WTC11 (cell line): ENCODE measurements around the gene ADK. TPM values are rescaled to one million over a fixed set of nuclear protein-coding genes. Genes with fewer than 3 reads are reported as not detected.
"Not testable (repeated sequence)": the region's sequence is repeated elsewhere in the genome, so short reads cannot be mapped to it uniquely, and the experiment has no call there.

Experiments used
- ATAC-seq: fragments of 200-7000 bp; cut with Tn5 transposase; 2 replicates; pipeline ENCODE4 v1.10.0; 2021; ENCODE audit warnings: mild to moderate bottlenecking, moderate library complexity
- CTCF ChIA-PET: fragments of 300-600 bp; sonication (Branson Sonifier 250); formaldehyde crosslinking; loops from one replicate; lab custom pipeline; 2021; ENCODE audit warnings: antibody characterized with exemption; lab: Charles Lee
- POLR2A ChIA-PET: fragments of 350-600 bp; sonication (Branson Sonifier 250); formaldehyde crosslinking; loops from one replicate; lab custom pipeline; 2021; ENCODE audit warnings: antibody characterized with exemption; lab: Charles Lee
- DNase-seq: peaks from one replicate; pipeline ENCODE4 v3.0.0; 2021; ENCODE audit warnings: low spot score
- H3K27ac Mint-ChIP-seq: 2 replicates; pipeline ENCODE4 v1.8.0; 2021; ENCODE audit warnings: mixed read lengths
- H3K27me3 Mint-ChIP-seq: 2 replicates; pipeline ENCODE4 v1.8.0; 2021; ENCODE audit warnings: low read depth, mild to moderate bottlenecking, moderate library complexity, mixed read lengths
- H3K36me3 Mint-ChIP-seq: 2 replicates; pipeline ENCODE4 v1.8.0; 2021; ENCODE audit warnings: mixed read lengths
- H3K4me1 Mint-ChIP-seq: 2 replicates; pipeline ENCODE4 v1.8.0; 2022; ENCODE audit warnings: mixed read lengths
- H3K4me3 Mint-ChIP-seq: 2 replicates; pipeline ENCODE4 v1.8.0; 2021; ENCODE audit warnings: mild to moderate bottlenecking, moderate library complexity, mixed read lengths
- H3K9me3 Mint-ChIP-seq: 2 replicates; pipeline ENCODE4 v1.8.0; 2021; ENCODE audit warnings: mixed read lengths
- CREB1 ChIP-seq: sonication (generic); formaldehyde crosslinking; IDR thresholded peaks from 2 replicates; pipeline ENCODE4 v1.8.0; 2023; ENCODE audit warnings: mild to moderate bottlenecking, missing genetic modification reagents
- CTCF ChIP-seq: fragments of 200-600 bp; IDR thresholded peaks from 2 replicates; pipeline ENCODE4 v1.8.0; 2022; ENCODE audit warnings: antibody characterized with exemption
- ELF4 ChIP-seq: sonication (generic); formaldehyde crosslinking; IDR thresholded peaks from 2 replicates; pipeline ENCODE4 v1.8.1; 2022; ENCODE audit warnings: low read depth, mild to moderate bottlenecking, moderate library complexity, missing genetic modification reagents
- ERG ChIP-seq: fragments of 250-450 bp; sonication (Bioruptor Pico); IDR thresholded peaks from 2 replicates; pipeline ENCODE4 v1.8.0; 2021; ENCODE audit warnings: mild to moderate bottlenecking
- HMGA2 ChIP-seq: fragments of 250-450 bp; sonication (Bioruptor Pico); IDR thresholded peaks from 2 replicates; pipeline ENCODE4 v1.4.0; 2021; ENCODE audit warnings: mild to moderate bottlenecking, moderate library complexity
- HMGXB4 ChIP-seq: sonication (generic); formaldehyde crosslinking; IDR thresholded peaks from 2 replicates; pipeline ENCODE4 v1.8.1; 2023; ENCODE audit warnings: mild to moderate bottlenecking, moderate library complexity, missing genetic modification reagents
- NFATC4 ChIP-seq: fragments of 250-450 bp; sonication (Bioruptor Pico); IDR thresholded peaks from 2 replicates; pipeline ENCODE4 v1.9.0; 2021; ENCODE audit warnings: mild to moderate bottlenecking
- NR2C2 ChIP-seq: sonication (generic); formaldehyde crosslinking; IDR thresholded peaks from 2 replicates; pipeline ENCODE4 v1.8.0; 2022; ENCODE audit warnings: mild to moderate bottlenecking, missing genetic modification reagents
- SMAD3 ChIP-seq: sonication (generic); formaldehyde crosslinking; IDR thresholded peaks from 2 replicates; pipeline ENCODE4 v1.8.0; 2022; ENCODE audit warnings: missing genetic modification reagents, mild to moderate bottlenecking, borderline replicate concordance
- SMAD4 ChIP-seq: sonication (generic); formaldehyde crosslinking; IDR thresholded peaks from 2 replicates; pipeline ENCODE4 v1.8.0; 2022; ENCODE audit warnings: mild to moderate bottlenecking, missing genetic modification reagents
- USF2 ChIP-seq: sonication (generic); formaldehyde crosslinking; IDR thresholded peaks from 2 replicates; pipeline ENCODE4 v1.8.1; 2023; ENCODE audit warnings: mild to moderate bottlenecking, missing genetic modification reagents, moderate library complexity
- ZNF425 ChIP-seq: fragments of 250-450 bp; sonication (Bioruptor Pico); conservative IDR thresholded peaks from 2 replicates; pipeline ENCODE4 v1.9.0; 2021; ENCODE audit warnings: mild to moderate bottlenecking
- total RNA-seq: library from RNA; stranded (reverse); gene quantifications from 3 replicates; pipeline ENCODE4 v1.2.3, GENCODE V29; 2021
- TF ChIP-seq, protein P1 (sequence below): sonication (generic); formaldehyde crosslinking; IDR thresholded peaks from 2 replicates; pipeline ENCODE4 v1.8.0; 2023; ENCODE audit warnings: missing genetic modification reagents, mild to moderate bottlenecking, borderline replicate concordance
- TF ChIP-seq, protein P2 (sequence below): fragments of 250-450 bp; sonication (Bioruptor Pico); IDR thresholded peaks from 2 replicates; pipeline ENCODE4 v1.9.0; 2021; ENCODE audit warnings: moderate library complexity, mild to moderate bottlenecking, inconsistent platforms, borderline replicate concordance

Gene ADK
- total RNA-seq, 1 experiment from 2014 or later, result 32.7 TPM

GRCh38 chr10:74138596-74138995, 12.4 kb upstream of the ADK start:
- not testable (repeated sequence) for H3K27me3 Mint-ChIP-seq, H3K4me1 Mint-ChIP-seq, ATAC-seq, H3K27ac Mint-ChIP-seq, H3K9me3 Mint-ChIP-seq, H3K4me3 Mint-ChIP-seq, DNase-seq
- ChIA-PET CTCF (interaction anchor here (0.9 to 2.1 kb wide), 6 partner anchors 8 to 1097 kb away, joined by 3 to 8 read pairs (median 4); partner anchors contain the start of genes ADK, AP3M1 and COMTD1), POLR2A (interaction anchor here (0.8 kb wide), 1 partner anchor 68 kb away, joined by 8 read pairs; no protein-coding TSS in a partner anchor)
- peaks cover 34% of the 10 kb centered on the region for H3K36me3 Mint-ChIP-seq

- H3K4me3 Mint-ChIP-seq, result no peak overlapping the region
- no peak for TF ChIP-seq CREB1 (CRISPR knock-in tag)
- no peak for TF ChIP-seq NFATC4 (CRISPR knock-in tag)
- no peak for TF ChIP-seq SMAD4 (CRISPR knock-in tag)
- TF ChIP-seq ERG (CRISPR knock-in tag), result no peak
- TF ChIP-seq, protein P1, sequence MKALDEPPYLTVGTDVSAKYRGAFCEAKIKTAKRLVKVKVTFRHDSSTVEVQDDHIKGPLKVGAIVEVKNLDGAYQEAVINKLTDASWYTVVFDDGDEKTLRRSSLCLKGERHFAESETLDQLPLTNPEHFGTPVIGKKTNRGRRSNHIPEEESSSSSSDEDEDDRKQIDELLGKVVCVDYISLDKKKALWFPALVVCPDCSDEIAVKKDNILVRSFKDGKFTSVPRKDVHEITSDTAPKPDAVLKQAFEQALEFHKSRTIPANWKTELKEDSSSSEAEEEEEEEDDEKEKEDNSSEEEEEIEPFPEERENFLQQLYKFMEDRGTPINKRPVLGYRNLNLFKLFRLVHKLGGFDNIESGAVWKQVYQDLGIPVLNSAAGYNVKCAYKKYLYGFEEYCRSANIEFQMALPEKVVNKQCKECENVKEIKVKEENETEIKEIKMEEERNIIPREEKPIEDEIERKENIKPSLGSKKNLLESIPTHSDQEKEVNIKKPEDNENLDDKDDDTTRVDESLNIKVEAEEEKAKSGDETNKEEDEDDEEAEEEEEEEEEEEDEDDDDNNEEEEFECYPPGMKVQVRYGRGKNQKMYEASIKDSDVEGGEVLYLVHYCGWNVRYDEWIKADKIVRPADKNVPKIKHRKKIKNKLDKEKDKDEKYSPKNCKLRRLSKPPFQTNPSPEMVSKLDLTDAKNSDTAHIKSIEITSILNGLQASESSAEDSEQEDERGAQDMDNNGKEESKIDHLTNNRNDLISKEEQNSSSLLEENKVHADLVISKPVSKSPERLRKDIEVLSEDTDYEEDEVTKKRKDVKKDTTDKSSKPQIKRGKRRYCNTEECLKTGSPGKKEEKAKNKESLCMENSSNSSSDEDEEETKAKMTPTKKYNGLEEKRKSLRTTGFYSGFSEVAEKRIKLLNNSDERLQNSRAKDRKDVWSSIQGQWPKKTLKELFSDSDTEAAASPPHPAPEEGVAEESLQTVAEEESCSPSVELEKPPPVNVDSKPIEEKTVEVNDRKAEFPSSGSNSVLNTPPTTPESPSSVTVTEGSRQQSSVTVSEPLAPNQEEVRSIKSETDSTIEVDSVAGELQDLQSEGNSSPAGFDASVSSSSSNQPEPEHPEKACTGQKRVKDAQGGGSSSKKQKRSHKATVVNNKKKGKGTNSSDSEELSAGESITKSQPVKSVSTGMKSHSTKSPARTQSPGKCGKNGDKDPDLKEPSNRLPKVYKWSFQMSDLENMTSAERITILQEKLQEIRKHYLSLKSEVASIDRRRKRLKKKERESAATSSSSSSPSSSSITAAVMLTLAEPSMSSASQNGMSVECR (CRISPR knock-in tag), result no peak
- no peak for DNase-seq
- no peak for ATAC-seq
- H3K27ac Mint-ChIP-seq, result no peak overlapping the region
- no peaks in the 10 kb centered on the region for H3K4me1 Mint-ChIP-seq
- ChIA-PET CTCF (no interaction called here), POLR2A (no interaction called here)
- peaks cover 23% of the 10 kb centered on the region for H3K36me3 Mint-ChIP-seq
- no peaks in the 10 kb centered on the region for H3K9me3 Mint-ChIP-seq
- no peaks in the 10 kb centered on the region for H3K27me3 Mint-ChIP-seq
Measured at GRCh38 chr10:74139981-74140380, 11.0 kb upstream of the ADK start.

- no peak overlapping the region for H3K4me3 Mint-ChIP-seq
Measured at GRCh38 chr10:74140553-74140952, 10.5 kb upstream of the ADK start.

More at GRCh38 chr10:74140553-74140952, 10.5 kb upstream of the ADK start:
- H3K9me3 Mint-ChIP-seq, result no peaks in the 10 kb centered on the region
- no peak for DNase-seq
- POLR2A ChIA-PET, result no interaction called here
- H3K36me3 Mint-ChIP-seq, result peaks cover 21% of the 10 kb centered on the region
- H3K27ac Mint-ChIP-seq, result no peak overlapping the region
- TF ChIP-seq USF2 (no peak), HMGXB4 (no peak), ZNF425 (no peak), ELF4 (CRISPR knock-in tag) (no peak), CTCF (no peak), HMGA2 (CRISPR knock-in tag) (no peak), NR2C2 (no peak), SMAD3 (CRISPR knock-in tag) (no peak)
- TF ChIP-seq, protein P2, sequence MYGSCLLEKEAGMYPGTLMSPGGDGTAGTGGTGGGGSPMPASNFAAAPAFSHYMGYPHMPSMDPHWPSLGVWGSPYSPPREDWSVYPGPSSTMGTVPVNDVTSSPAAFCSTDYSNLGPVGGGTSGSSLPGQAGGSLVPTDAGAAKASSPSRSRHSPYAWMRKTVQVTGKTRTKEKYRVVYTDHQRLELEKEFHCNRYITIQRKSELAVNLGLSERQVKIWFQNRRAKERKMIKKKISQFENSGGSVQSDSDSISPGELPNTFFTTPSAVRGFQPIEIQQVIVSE, result no peak
- TF ChIP-seq, all 79 proteins: peak for 0
- CTCF ChIA-PET, result no interaction called here
- Mint-ChIP-seq H3K4me1 (no peaks in the 10 kb centered on the region), H3K27me3 (no peaks in the 10 kb centered on the region)
- ATAC-seq, result no peak
